ENCODE data around the gene FBXO24. TPM values are rescaled to one million over a fixed set of nuclear protein-coding genes. Genes with fewer than 3 reads are reported as not detected.
"Not testable (repeated sequence)": the region's sequence is repeated elsewhere in the genome, so short reads cannot be mapped to it uniquely, and the experiment has no call there.

The FBXO24 gene
- polyA plus RNA-seq, 4 donors = 1.0 to 2.2 (median 1.5) TPM

GRCh38 chr7:100556541-100556940 lies 29.6 kb upstream of the FBXO24 start:
- DNase-seq (ENCODE audit: low read depth in 4 of 4, low spot score in 3 of 4) = no peak

- DNase-seq (ENCODE audit: low read depth in 4 of 4, low spot score in 3 of 4) = no peak
These were observed 27.0 kb upstream of the FBXO24 start for GRCh38 chr7:100559127-100559526.

GRCh38 chr7:100561491-100562194 lies 24.5 kb upstream of the FBXO24 start:
- DNase-seq (ENCODE audit: low read depth in 4 of 4, low spot score in 3 of 4) = no peak

DNA sequence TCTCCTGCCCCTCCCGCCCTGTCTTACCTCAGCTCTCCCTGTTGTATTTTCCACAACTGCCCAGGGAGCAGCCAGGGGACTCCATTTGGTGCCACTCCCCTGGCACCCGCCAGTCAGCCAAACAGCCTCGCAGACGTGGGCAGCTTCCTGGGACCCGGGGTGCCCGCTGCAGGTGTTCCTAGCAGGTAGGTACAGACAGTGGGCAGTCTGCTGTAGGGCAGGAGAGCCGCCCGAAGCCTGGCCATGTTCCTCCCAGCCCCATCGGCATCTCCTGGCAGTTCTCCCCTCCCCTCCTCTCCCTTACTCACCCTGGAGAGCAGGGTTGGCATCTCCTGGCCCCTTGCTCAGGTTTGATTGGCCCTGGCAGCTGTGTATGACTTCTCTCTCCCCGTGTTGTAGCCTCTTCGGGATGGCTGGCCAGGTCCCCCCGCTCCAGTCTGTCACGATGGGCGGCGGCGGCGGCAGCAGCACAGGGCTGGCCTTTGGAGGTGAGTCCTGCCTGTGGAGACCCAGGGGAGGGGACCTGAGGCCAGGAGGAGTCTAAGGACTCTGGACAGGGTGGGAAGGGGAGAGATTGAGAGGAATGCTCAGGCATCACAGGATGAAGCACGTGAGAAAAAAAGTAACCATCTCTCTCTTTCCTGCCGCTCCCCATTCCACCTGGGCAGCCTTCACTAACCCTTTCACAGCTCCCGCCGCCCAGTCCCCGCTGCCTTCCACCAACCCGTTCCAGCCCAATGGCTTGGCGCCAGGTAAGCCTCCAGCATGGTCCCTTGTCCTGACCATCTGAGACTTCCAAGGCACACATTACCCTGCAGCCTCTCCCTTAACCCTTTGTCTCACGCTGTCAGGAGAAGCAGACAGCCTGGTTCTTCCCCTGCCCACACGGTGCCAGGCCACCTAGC lies 23.7 kb upstream of the FBXO24 start:
- no peak for DNase-seq (ENCODE audit: low read depth in 4 of 4, low spot score in 3 of 4)

- no peak for DNase-seq (ENCODE audit: low read depth in 4 of 4, low spot score in 3 of 4)
These were observed 23.0 kb upstream of the FBXO24 start for GRCh38 chr7:100563100-100563564.

DNA sequence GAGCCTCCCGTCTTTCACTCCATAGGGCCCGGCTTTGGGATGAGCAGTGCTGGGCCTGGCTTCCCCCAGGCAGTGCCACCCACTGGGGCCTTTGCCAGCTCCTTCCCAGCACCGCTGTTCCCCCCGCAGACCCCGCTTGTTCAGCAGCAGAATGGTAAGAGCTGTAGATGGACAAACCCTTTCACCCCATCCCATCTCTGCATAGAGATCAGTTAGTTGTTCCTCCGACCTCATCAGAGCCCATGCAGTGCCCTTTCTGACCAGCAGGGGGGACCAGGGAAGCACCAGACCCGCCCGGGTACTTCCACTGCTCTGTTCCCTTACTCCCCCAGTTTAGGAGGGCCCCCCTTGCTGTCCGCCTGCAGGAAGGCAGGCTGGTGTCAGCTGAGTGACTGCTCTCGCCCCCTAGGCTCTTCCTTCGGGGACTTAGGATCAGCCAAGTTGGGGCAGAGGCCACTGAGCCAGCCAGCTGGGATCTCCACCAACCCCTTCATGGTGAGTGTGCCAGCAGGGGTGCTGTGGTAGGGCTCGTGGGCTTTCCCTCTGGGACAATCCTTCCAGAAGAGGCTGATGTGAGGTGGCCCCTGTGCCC lies 22.2 kb upstream of the FBXO24 start:
- DNase-seq (ENCODE audit: low read depth in 4 of 4, low spot score in 3 of 4) = no peak

DNA sequence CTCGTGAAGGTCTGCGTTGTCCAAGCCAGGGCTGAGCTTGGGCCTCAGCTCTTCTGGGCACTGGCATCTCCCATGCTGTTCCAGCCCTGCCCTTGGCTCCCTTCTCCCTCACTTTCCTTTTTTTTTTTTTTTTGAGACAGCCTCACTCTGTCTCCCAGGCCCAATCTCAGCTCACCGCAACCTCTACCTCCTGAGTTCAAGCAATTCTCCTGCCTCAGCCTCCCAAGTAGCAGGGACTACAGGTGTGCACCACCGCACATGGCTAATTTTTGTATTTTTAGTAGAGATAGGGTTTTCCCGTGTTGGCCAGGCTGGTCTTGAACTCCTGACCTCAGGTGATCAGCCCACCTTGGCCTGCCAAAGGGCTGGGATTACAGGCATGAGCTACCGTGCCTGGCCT lies 21.7 kb upstream of the FBXO24 start:
- not testable (repeated sequence) for DNase-seq (ENCODE audit: low read depth in 4 of 4, low spot score in 3 of 4)

DNA sequence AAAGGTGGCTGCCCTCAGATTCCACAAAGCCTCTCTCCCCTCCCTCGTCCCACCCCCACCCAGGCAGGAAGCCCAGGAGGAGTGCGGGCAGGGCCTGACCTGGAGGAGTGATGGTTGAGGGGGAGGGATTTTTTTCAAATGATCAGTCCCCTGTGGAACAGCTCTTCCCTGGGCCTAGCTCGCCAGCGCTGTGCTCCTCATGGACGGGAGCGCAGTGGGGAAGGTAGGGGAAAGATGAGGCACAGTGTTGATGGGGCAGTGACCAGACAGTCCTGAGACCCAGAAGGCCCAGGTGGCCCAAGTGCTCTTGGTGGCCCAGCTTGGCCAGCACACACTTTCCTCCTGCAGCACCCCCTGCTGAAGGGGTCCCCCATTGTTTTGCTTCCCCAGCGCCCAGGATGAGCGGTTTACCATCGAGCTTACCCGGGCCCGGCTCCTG lies 21.0 kb upstream of the FBXO24 start:
- DNase-seq (ENCODE audit: low read depth in 4 of 4, low spot score in 3 of 4) = no peak

GRCh38 chr7:100566018-100566531 lies 20.1 kb upstream of the FBXO24 start:
- no peak for DNase-seq (ENCODE audit: low read depth in 4 of 4, low spot score in 3 of 4)

- DNase-seq (ENCODE audit: low read depth in 4 of 4, low spot score in 3 of 4) = no peak
These were observed 18.9 kb upstream of the FBXO24 start for GRCh38 chr7:100567031-100567730.

DNA sequence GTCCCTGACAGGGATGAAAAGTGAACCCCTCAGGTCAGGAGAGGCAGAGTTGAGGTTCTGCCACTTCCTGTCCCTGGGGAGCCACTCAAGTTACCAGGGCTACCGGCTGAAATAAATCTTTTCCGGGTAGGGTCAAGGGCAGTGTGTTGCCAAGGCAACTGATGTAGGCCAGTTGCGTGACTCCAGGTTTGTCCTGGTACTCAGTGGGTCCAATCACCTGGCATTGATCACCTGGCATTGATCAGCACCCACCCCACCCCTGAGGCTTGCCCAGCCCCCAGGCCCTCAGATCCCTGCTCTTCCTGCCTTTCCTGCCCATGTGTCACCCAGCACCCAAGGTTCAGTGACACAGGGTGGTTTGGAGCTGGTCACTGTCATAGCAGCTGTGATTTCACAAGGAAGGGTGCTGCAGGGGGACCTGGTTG lies 18.4 kb upstream of the FBXO24 start:
- no peak for DNase-seq (ENCODE audit: low read depth in 4 of 4, low spot score in 3 of 4)

GRCh38 chr7:100568176-100568895 lies 17.8 kb upstream of the FBXO24 start:
- DNase-seq (ENCODE audit: low read depth in 4 of 4, low spot score in 3 of 4) = no peak

DNA sequence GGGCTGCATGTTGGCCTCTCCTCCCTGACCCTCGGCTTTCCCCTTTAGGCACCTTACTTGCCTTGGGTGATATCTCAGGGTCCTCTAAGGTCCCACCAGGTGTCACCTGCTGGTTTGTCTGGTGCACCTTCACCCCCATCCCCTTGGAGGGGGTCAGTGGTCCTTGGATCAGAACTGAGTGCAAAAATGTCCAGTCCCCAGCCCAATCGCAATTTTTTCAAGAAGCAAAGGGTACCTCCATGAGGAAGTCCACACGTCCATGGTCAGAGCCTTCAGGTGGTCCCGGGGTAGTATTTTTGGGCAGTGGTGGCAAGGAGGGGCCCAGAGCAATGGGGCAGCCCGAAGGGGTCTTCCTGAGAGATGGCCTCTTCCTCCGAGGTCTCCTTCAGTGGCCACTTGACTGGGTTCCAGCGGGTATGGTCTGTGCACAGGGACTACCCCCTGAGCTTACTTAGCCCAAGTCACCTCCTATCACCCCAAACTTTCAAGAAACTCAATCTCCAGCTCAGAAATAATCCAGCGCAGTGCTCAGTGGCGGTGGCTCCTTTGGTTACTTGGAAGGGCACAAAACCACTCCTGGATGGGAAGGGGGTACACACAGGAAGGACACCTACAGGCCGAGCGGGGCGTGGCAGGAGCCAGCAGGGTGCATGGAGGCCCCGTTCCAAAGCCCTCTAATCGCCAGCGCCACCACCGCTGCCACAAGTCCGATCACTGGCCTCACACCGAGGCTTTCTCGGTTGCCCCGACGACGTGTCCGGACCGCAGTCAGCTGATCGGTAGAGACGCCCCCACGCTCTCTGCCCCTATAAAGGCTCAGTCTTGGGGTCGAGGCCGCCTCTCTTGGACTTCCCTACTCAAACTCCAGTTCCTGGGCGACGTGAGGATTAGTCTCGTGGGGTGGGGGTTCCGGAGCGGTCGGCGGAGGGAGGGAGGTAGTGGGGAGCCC lies 17.0 kb upstream of the FBXO24 start:
- DNase-seq (ENCODE audit: low read depth in 4 of 4, low spot score in 3 of 4) = no peak

DNA sequence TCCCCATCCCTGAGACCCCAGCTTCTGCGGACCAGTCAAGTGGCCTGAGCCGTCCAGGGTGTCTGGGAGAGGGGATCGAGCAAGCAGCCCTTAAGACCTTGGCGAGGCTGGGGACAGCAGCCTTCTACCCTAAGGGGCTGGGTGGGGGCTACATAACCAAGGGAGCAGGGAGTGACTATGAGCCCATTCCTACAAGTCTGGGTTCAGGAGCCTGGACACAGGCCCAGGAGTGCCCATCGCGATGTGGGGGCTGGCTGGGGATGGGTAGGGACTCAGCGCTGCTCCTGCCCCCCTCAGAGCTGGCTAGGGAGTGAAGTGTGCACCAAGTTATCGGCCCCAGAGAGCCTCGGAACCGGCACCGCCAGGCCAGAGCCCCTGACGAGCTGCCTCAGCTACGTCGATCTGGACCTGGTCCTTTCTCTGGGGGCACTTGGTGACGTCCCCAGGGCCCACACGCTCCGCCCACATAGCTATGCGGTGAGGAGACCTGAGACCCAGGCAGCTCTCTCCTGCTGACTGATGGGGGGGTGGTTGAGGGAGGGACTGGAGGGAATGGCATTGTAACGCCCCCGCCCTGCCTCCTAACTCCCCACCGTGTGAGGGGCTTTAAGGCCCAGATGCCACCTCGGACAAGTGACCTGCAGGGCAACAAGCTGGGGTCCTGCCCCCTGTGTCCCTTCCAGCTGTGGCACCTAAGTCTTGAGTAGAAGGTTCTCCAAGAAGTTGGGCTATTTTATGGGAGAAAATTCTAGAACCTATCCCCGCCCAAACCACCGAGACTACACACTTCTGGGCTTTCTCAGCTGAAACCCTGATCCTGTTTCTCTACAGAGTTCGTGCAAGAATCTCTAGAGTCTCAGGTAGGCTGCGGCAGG lies 14.9 kb upstream of the FBXO24 start:
- DNase-seq (ENCODE audit: low read depth in 4 of 4, low spot score in 3 of 4) = no peak

- no peak for DNase-seq (ENCODE audit: low read depth in 4 of 4, low spot score in 3 of 4)
These were observed 14.4 kb upstream of the FBXO24 start for GRCh38 chr7:100571829-100572116.

DNA sequence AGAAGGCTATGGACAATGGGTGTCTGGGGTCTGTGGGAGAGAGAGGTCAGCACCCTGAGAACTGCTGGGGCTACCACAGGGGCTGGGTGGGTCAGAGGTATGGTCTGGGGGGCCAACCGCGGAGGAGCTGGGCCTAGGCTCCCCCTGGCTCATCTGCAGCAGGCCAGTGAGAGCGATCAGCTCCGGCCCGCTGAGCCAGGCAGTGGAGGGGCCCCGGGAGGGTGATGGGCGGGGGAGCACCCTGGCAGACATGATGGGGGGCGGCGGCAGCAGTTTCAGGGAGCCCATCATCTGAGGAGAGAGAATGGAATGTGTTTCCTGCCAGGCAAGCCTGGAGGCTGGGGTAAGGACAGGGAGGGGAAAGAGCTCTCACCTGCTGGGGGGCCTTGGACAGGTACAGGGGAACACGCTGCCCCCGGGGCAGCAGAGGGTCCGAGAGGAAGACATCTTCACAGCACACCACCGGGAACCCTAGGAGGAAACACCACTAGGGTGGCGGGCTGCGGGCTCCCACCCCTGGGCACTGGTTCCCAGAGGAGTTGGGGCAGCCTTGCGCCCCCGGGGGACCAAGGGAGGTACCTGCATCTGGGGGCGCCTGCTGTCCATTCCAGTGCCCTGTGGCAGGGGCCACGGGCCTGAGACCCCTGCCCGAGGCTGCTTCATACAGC lies 13.7 kb upstream of the FBXO24 start:
- no peak for DNase-seq (ENCODE audit: low read depth in 4 of 4, low spot score in 3 of 4)

- DNase-seq (ENCODE audit: low read depth in 4 of 4, low spot score in 3 of 4) = no peak
These were observed 13.0 kb upstream of the FBXO24 start for GRCh38 chr7:100572949-100573675.
